ENCODE results near the gene BTG1.

Gene BTG1

GRCh38 chr12:92178340-92178739 lies 32.7 kb upstream of the BTG1 start:
- DNase-seq = no peak
- no peaks in the 10 kb centered on the region for H3K9me3 ChIP-seq
- H3K36me3 ChIP-seq = no peaks in the 10 kb centered on the region
- H3K27ac ChIP-seq = no peak overlapping the region
- no peak overlapping the region for H3K4me3 ChIP-seq
- H3K4me1 ChIP-seq = no peaks in the 10 kb centered on the region
- intact Hi-C loops (cut with DNase I; ENCODE audit: low total_unique reads) = no loop called here
- TF ChIP-seq CTCF (IDR thresholded peaks at IDR 0.05) = no peak
- H3K27me3 ChIP-seq = no peaks in the 10 kb centered on the region

- no peak overlapping the region for H3K27ac ChIP-seq
- H3K27me3 ChIP-seq = no peaks in the 10 kb centered on the region
- H3K9me3 ChIP-seq = no peaks in the 10 kb centered on the region
- no peaks in the 10 kb centered on the region for H3K36me3 ChIP-seq
- no peaks in the 10 kb centered on the region for H3K4me1 ChIP-seq
- H3K4me3 ChIP-seq = no peak overlapping the region
- intact Hi-C loops (cut with DNase I; ENCODE audit: low total_unique reads) = no loop called here
- no peak for TF ChIP-seq CTCF (IDR thresholded peaks at IDR 0.05)
- no peak for DNase-seq
These were observed 31.0 kb upstream of the BTG1 start for GRCh38 chr12:92176646-92177045.

GRCh38 chr12:92175961-92176360 lies 30.3 kb upstream of the BTG1 start:
- no peak overlapping the region for H3K4me3 ChIP-seq
- TF ChIP-seq CTCF (IDR thresholded peaks at IDR 0.05) = no peak
- no peaks in the 10 kb centered on the region for H3K9me3 ChIP-seq
- intact Hi-C loops (cut with DNase I; ENCODE audit: low total_unique reads) = no loop called here
- H3K27me3 ChIP-seq = no peaks in the 10 kb centered on the region
- H3K36me3 ChIP-seq = no peaks in the 10 kb centered on the region
- no peak for DNase-seq
- H3K4me1 ChIP-seq = no peaks in the 10 kb centered on the region
- no peak overlapping the region for H3K27ac ChIP-seq

DNA sequence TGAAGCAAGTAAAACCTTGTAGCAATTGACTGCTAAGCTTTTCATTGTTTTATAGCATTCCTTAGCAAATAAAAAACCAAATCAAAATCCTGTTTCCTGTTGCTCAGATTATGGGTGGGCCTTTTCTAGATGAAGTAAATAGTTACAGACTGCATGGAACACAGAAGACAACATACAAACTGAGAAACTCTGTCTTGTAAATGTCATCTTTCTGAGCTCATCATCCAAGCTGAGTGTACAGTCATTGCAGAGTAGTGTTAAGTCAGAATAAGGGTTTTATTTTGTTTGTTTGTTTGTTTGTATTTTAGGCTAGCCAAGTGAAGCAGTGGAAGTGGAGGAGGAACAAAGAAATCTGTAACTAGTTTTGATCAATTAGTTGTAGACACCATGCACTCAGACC lies 24.4 kb upstream of the BTG1 start:
- Histone ChIP-seq H3K27ac (no peak overlapping the region), H3K27me3 (no peaks in the 10 kb centered on the region), H3K9me3 (no peaks in the 10 kb centered on the region), H3K36me3 (no peaks in the 10 kb centered on the region), H3K4me3 (no peak overlapping the region), H3K4me1 (no peaks in the 10 kb centered on the region)
- no peak for TF ChIP-seq CTCF (IDR thresholded peaks at IDR 0.05)
- no peak for DNase-seq
- intact Hi-C loops (cut with DNase I; ENCODE audit: low total_unique reads) = no loop called here

DNA sequence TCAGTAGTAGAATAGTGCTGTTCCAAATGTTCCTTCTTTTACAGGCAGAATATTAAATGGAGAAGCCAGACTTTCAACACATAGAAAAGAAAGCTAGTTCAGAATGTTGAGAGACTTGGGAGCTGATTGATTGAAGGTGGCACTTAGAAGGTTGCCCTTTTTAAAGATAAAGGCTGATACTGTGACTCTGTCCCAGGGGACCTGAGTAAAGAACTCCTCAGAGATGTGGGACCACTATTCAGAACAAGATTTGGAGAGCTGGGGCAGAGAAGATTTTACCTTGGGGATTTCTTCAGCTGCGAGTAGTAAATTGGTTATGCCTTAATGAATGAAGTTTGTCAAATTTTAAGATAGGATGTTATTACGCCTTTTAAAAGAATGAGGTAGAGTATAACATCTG lies 21.4 kb upstream of the BTG1 start:
- TF ChIP-seq CTCF (IDR thresholded peaks at IDR 0.05) = no peak
- H3K36me3 ChIP-seq = no peaks in the 10 kb centered on the region
- intact Hi-C loops (cut with DNase I; ENCODE audit: low total_unique reads) = no loop called here
- no peaks in the 10 kb centered on the region for H3K4me1 ChIP-seq
- no peaks in the 10 kb centered on the region for H3K9me3 ChIP-seq
- H3K27ac ChIP-seq = no peak overlapping the region
- no peaks in the 10 kb centered on the region for H3K27me3 ChIP-seq
- DNase-seq = no peak
- H3K4me3 ChIP-seq = no peak overlapping the region

- intact Hi-C loops (cut with DNase I; ENCODE audit: low total_unique reads) = no loop called here
- H3K4me3 ChIP-seq = no peak overlapping the region
- TF ChIP-seq CTCF (IDR thresholded peaks at IDR 0.05) = no peak
These were observed 19.1 kb upstream of the BTG1 start for GRCh38 chr12:92164712-92165111.

More at GRCh38 chr12:92164712-92165111, 19.1 kb upstream of the BTG1 start:
- no peak overlapping the region for H3K27ac ChIP-seq
- no peaks in the 10 kb centered on the region for H3K4me1 ChIP-seq
- H3K27me3 ChIP-seq = no peaks in the 10 kb centered on the region
- H3K9me3 ChIP-seq = no peaks in the 10 kb centered on the region
- H3K36me3 ChIP-seq = no peaks in the 10 kb centered on the region
- DNase-seq = no peak

Measured in tibial artery (tissue), 4 donors.